GM19240 (cell line): ENCODE measurements around the gene DLG1.

Experiments
- DNase-seq: peaks from one replicate; pipeline ENCODE4 v3.0.0; 2011; ENCODE audit warnings: low spot score; ENCODE audit not compliant: insufficient read length

DLG1 gene

GRCh38 chr3:197175503-197175902 lies 122.9 kb downstream of the DLG1 start:
- no peak for DNase-seq

GRCh38 chr3:197174927-197175326 lies 123.5 kb downstream of the DLG1 start:
- DNase-seq = no peak

DNA sequence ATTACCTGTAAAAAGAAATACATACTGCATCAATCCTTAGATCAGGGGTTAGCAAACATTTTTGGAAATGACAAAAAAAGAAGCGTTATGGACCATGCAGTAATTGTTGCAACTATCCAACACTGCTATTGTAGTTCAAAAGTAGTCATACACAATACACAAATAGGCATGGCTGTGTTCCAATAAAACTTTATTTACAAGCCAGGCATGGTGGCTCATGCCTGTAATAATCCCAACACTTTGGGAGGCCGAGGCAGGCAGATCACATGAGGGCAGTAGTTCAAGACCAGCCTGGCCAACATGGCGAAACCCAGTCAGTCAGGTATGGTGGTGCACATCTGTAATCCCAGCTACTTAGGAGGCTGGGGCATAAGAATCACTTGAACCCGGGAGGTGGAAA lies 124.8 kb downstream of the DLG1 start:
- DNase-seq = no peak

DNA sequence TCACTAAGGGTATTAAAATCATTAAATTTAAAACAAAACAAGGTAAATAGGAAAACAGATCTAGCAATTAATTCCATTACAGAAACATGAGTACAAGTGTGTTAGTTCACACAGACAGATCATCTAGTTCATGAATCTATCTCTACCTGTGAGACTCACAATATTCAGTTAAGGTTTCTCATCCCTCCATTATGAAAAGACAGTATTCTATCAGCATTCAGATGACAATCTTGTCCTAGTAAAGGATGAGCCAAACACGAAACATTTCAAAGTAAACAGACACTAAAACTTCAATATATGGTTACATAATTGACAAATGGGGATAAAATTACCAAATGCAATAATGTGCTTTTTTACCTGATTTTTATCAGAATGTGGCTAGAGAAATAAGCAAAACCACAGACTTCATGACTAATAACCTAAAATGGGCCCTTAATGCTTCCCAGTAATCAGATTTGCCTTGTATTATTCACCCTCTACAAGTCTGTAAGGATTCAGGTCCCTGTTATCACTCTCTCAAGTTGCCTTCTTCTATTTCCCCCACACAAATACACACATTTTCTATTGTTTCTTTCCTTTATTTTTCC lies 126.8 kb downstream of the DLG1 start:
- no peak for DNase-seq

- no peak for DNase-seq
These were observed 129.4 kb downstream of the DLG1 start for GRCh38 chr3:197169028-197169427.

DNA sequence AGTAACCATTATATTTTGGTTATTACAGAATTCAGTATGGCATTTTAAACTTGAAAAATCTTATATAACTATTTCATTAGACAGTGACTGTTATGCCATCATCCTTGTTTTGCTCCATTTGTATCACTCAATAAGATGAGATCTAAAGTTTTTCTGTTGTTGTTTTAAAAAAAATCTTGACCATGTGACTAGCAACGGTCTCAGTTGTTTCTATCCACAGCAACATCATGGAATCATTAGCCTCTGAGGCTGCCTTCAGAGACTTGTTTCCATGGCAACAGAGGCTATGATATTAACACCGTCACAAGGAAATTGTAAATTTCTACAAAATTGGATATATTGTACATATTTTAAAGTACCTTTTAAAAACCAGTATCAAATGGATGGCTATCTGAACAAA lies 129.8 kb downstream of the DLG1 start:
- DNase-seq = no peak

DNA sequence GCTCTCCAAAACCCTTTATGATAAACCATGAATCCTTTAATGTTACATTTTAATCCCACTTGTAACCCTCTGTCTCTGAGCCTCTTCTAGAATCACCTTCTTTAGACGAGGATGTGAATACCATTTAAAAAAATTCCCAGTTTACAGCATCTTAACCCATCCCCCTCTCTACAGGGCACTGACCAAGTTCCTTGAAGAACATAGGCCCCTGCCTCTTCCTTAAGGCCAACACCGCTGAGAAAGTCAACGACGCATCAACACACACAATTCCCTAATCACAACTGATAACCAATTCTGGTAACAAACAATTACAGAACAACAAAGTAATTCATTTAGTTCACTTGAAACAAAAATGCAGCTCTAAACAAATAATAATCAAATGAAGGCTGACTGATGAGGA lies 130.3 kb downstream of the DLG1 start:
- no peak for DNase-seq

- DNase-seq = no peak
These were observed 130.9 kb downstream of the DLG1 start for GRCh38 chr3:197167549-197167948.

DNA sequence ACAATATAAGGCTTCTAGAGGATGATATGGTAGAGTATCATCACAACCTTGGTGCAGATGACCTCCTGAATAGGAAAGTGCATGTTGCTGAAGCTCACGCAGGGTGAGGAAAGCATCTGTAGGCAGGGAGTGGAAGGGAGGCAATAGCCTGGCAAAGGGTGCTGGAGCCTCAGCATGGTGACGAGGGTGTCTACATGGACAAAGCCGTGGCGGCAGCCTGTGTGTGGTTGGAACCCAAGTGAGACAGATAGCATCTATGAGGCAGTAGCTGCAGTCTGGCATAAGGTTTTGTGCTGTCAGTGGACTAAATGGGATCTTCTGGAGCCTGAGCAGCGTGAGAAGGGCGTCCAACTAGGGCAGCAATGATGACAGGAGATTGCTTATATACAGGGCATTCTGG lies 132.5 kb downstream of the DLG1 start:
- DNase-seq = no peak

DNA sequence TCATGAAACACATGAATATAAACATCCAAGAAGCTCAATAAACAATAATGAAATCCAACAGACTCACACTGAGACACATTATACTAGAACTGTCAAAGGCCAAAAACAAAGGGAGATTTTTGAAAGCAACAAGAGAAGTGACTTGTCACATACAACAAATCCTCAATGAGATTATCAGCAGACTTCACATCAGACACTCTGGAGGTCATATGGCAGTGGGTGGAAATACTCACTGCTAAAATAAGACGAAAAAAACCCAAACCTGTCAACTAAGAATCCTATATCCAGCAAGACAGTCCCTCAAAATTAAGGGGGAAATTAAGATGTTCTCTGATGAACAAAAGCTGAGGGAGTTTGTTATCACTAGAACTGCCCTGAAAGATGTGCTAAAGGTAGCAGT lies 143.4 kb downstream of the DLG1 start:
- no peak for DNase-seq

DNA sequence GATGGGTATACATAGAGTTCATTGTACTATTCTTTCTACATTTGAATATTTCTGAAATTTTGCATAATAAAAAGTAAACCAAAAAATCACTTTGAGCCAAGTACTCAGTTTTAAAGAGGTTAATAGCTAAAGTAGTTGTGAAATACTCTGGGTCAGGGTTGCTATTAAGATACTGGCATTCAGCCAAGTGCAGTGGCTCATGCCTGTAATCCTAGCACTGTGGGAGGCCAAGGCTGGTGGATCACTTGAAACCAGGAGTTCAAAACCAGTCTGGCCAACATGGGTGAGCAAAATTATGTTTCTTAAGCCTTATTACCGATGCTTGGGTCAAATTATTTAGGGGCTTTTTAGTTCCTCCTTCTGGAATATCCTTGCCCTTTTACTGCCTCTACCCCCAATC lies 146.8 kb downstream of the DLG1 start:
- DNase-seq = no peak

DNA sequence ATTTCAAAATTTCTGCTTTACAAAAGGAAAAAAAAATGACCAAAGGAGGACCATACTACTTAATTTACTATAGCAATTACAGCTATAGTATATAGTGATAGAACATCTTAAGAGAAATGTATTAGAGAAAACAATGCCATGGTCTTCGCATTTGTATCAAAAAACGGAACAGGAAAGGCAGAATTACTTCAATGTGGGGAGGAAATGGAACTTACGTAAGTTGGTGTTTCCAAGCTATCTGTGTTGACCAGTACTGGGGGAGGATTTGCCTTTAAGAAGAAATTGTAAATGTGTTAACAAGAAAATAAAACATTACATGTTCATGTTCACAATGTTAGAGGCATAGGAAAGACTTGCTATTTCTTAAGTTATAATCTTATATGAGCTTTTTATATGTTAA lies 148.9 kb downstream of the DLG1 start:
- DNase-seq = no peak

DNA sequence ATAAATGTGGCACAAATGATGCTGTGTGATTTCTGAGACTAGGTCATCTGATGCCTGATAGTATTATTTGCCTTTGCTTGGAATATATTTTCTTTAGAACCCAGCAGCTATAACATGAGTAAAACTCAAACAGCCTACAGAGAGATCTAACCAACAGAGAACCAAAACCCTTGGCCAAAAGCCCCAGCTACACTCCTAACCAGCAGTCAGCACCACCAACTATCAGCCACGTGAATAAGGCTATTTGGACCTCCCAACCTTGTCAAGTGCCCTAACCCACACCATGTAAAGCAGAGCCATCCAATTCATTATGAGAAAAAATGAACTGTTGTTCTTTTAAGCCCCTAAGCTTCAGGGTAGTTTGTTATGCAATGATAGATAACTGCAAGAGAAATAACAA lies 154.2 kb downstream of the DLG1 start:
- DNase-seq = no peak

GRCh38 chr3:197139586-197139985 lies 158.8 kb downstream of the DLG1 start:
- DNase-seq = no peak

DNA sequence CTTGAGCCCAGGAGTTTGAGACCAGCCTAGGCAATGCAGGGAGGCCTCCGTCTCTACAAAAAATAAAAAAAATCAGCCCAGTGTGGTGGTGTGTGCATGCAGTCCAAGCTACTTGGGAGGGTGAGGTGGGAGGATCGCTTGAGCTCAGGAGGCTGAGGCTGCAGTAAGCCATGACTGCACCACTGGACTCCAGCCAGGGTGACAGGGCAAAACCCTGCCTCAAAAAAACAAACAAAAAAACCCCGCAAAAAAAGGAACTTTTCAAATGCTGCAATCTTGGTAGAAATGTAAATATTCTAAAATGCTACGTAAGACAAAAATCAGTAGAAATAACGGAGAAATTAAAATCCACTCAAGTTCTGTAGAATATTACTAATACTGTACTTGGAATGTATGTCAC lies 160.7 kb downstream of the DLG1 start:
- DNase-seq = no peak

- DNase-seq = no peak
These were observed 161.7 kb downstream of the DLG1 start for GRCh38 chr3:197136744-197137143.

GRCh38 chr3:197135212-197135611 lies 163.2 kb downstream of the DLG1 start:
- no peak for DNase-seq

- DNase-seq = no peak
These were observed 165.4 kb downstream of the DLG1 start for GRCh38 chr3:197132916-197133530.

- DNase-seq = no peak
These were observed 172.8 kb downstream of the DLG1 start for GRCh38 chr3:197125636-197126035.

DNA sequence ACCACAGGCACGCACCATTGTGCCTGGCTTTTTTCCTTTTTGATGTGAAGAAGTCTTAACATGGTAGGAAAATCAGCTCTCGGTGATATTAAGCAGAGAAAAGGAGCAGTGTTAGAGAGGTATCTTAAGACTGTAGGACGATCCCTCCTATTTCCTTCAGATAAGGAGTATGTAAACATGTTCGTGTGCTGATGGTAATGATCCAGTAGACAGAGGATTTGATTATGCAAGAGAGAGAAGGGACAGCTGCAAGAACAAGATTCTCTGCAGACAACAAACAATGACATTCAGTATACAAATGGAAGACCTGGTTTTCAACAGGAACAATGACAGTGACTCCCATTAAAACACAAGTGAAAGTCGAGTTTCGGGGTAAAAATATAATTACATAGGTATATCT lies 173.7 kb downstream of the DLG1 start:
- no peak for DNase-seq

DNA sequence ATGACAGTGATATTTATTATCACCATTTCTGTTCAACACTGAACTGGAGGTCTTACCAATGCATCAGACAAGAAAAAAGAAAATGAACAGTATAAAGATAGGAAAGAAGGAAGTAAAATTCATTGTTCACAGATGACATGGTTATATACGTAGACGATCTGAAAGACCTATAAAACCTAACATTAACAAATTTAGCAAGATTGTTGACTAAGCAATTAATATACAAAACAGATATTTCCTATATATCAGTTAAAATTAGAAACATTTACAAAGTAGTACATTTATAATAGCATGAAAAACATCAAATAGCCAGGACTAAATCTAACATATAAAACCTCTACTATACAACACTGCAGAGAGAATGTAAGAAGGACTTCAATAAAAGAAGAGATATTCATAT lies 176.0 kb downstream of the DLG1 start:
- DNase-seq = no peak

DNA sequence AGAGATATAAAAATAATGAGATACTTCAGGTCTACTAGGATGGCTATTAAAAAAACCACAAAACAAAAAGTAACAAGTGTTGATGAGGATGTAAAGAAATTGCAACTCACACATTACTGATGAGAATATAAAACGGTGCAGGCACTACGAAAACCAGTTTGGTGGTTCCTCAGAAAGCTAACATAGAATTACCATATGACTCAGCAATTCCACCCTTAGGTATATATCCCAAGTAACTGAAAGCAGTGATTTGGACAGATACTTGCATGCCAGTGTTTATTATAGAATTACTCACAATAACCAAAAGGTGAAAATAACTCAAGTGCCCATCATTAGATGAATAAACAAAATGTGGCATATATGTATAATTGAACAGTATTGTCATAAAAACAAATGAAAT lies 181.3 kb downstream of the DLG1 start:
- no peak for DNase-seq

DNA sequence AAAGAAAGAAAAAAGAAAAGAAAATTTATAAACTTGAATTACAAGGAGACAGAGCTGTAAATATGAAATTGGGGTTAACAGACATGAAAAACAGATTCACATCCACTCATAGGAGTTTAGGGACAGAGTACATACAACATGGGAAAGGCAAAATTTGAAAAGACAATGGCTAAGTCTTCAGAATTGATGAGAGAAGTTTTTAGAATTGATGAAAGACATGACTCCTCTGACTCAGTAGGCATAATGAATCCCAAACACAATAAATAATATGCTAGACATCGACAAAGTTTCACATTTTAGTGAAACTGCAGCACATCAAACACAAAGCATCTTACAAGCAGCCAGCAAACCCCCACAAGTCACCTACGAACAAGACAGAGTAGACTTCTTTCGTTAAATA lies 184.4 kb downstream of the DLG1 start:
- DNase-seq = no peak

- no peak for DNase-seq
These were observed 186.7 kb downstream of the DLG1 start for GRCh38 chr3:197111685-197112084.
